ENCODE data around the gene SDCBP2. TPM values are rescaled to one million over a fixed set of nuclear protein-coding genes. Genes with fewer than 3 reads are reported as not detected.
A peak's percentile ranks its signal among the peaks of the same experiment; 100 is the strongest.

Gene SDCBP2
- total RNA-seq, 1 donor from 2014 or later: 4.0 TPM

DNA sequence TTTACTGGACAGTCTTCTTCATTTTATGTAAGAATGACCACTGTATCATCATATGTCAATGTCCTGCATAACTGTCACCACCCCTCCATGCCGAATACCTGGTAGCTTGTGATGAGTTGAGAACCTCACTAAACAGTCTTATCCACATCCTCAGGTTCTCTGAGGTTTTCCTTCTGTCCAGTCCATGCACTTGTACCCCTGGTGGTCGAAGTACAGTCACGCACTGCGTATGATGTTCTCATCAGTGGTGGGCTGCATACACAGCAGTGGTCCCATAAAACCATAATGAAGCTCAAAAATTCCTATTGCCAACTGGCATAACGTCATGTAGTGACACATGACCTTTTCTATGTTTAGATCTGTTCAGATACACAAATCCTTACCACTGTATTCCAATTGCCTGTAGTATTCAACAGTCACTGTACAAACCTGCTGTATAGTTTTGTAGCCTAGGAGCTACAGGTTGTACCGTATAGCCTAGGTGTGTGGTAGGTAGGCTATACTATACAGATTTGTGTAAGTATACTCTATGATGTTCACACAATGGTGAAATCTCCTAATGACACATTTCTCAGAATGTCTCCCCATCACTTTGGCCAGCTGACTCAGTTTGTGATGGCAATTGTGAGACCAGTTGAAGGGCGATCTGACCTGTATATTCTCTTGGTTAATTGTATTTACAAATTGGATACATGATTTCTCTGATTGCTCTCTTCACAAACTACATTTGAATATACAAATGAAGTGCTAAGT, 31.3 kb upstream of the SDCBP2 start:
- peaks cover 10% of the 10 kb centered on the region for H3K4me1 Mint-ChIP-seq (ENCODE audit: low read depth, unreplicated experiment)
- peaks cover 3% of the 10 kb centered on the region for H3K27me3 Mint-ChIP-seq (ENCODE audit: unreplicated experiment)
- TF ChIP-seq, protein P1, sequence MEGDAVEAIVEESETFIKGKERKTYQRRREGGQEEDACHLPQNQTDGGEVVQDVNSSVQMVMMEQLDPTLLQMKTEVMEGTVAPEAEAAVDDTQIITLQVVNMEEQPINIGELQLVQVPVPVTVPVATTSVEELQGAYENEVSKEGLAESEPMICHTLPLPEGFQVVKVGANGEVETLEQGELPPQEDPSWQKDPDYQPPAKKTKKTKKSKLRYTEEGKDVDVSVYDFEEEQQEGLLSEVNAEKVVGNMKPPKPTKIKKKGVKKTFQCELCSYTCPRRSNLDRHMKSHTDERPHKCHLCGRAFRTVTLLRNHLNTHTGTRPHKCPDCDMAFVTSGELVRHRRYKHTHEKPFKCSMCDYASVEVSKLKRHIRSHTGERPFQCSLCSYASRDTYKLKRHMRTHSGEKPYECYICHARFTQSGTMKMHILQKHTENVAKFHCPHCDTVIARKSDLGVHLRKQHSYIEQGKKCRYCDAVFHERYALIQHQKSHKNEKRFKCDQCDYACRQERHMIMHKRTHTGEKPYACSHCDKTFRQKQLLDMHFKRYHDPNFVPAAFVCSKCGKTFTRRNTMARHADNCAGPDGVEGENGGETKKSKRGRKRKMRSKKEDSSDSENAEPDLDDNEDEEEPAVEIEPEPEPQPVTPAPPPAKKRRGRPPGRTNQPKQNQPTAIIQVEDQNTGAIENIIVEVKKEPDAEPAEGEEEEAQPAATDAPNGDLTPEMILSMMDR (IDR thresholded peaks at IDR 0.05; ENCODE audit: partially characterized antibody, unreplicated experiment): peak; percentile 44
- DNase-seq: no peak
- H3K9me3 Mint-ChIP-seq (ENCODE audit: unreplicated experiment): peaks cover 9% of the 10 kb centered on the region
- peaks cover 19% of the 10 kb centered on the region for H3K36me3 Mint-ChIP-seq (ENCODE audit: unreplicated experiment)
- no peak overlapping the region for H3K4me3 Mint-ChIP-seq (ENCODE audit: unreplicated experiment)
- no peak overlapping the region for H3K27ac Mint-ChIP-seq (ENCODE audit: unreplicated experiment)

DNA sequence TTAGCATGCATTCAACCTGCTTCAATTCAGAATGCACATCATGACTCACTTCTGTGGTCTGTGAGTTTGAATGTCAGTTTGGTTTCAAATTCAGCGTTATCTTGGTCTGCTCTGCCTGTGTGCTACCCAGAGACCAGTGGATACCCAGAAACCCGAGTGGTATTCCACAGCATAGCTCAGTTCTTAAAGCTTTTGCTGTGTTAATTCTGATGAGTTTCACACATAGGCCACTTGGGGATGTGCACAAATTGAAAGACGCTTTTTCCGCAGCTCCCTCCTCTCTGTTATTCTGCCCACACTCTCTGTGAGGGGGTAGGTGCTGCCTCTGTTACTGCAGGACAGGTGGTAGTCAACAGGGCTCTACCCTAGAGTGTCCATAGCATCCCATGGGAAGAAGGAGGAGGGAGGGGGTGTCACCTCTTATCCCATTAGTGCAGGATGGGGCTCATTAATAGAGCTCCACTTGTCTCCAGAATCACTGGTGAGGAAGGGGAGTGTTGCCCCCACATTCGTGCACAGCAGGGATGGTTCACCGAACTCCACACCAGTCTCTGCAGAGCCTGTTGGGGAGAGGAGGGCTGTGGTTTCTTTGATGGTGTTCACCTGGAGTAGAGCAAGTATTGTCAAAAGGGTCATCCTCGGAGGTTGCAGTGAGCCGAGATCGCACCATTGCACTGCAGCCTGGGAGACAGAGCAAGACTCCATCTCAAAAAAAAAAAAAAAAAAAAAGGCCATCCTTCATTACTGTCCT, 29.2 kb upstream of the SDCBP2 start:
- Mint-ChIP-seq H3K27me3 (ENCODE audit: unreplicated experiment) (peaks cover 2% of the 10 kb centered on the region), H3K4me3 (ENCODE audit: unreplicated experiment) (no peak overlapping the region), H3K4me1 (ENCODE audit: low read depth, unreplicated experiment) (peaks cover 4% of the 10 kb centered on the region), H3K27ac (ENCODE audit: unreplicated experiment) (peak overlapping the region; percentile 28), H3K9me3 (ENCODE audit: unreplicated experiment) (peaks cover 9% of the 10 kb centered on the region), H3K36me3 (ENCODE audit: unreplicated experiment) (peaks cover 40% of the 10 kb centered on the region)
- TF ChIP-seq, protein P1 (IDR thresholded peaks at IDR 0.05; ENCODE audit: partially characterized antibody, unreplicated experiment): no peak
- no peak for DNase-seq

DNA sequence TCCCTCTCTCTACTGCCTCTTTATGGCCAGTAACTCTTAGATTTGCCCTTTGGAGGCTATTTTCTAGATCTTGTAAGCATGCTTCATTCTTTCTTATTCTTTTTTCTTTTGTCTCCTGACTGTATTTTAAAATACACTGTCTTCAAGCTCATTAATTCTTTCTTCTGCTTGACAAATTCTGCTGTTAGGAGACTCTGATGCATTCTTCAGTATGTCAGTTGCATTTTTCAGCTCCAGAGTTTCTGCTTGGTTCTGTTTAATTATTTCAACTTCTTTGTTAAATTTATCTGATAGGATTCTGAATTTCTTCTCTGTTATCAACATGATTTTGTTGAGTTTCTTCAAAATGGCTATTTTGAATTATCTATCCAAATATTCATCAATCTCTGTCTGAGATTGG, 25.0 kb upstream of the SDCBP2 start:
- H3K4me1 Mint-ChIP-seq (ENCODE audit: low read depth, unreplicated experiment): peaks cover 1% of the 10 kb centered on the region
- H3K4me3 Mint-ChIP-seq (ENCODE audit: unreplicated experiment): no peak overlapping the region
- peaks cover 60% of the 10 kb centered on the region for H3K36me3 Mint-ChIP-seq (ENCODE audit: unreplicated experiment)
- peaks cover 15% of the 10 kb centered on the region for H3K9me3 Mint-ChIP-seq (ENCODE audit: unreplicated experiment)
- no peak for DNase-seq
- H3K27ac Mint-ChIP-seq (ENCODE audit: unreplicated experiment): no peak overlapping the region
- TF ChIP-seq, protein P1 (IDR thresholded peaks at IDR 0.05; ENCODE audit: partially characterized antibody, unreplicated experiment): no peak
- no peaks in the 10 kb centered on the region for H3K27me3 Mint-ChIP-seq (ENCODE audit: unreplicated experiment)

DNA sequence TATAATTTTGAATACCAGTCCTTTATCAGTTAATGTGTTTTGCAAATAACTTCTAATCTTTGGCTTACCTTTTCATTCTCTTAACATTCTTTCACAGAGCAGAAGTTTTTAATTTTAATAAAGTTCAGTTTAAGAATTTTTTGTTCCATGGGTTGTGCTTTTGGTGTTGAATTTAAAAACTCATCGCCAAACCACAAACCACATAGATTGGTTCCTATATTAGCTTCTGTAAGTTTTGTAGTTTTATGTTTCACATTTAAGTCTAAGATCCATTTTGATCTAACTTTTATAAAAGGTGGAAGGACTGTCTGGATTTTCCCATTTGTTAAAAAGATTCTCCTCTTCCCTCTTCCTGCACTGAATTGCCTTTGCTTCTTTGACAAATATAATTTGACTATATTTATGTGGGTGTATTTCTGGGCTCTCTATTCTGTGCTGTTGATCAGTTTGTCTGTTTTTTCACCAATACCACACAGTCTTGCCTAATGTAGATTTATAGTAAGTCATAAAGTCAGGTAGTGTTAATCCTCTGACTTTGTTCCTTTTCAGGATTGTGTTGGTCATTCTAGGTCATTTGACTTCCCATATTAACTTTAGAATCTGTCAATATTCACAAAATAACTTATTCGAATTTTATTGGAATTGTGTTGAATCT, 17.5 kb upstream of the SDCBP2 start:
- TF ChIP-seq, protein P1 (IDR thresholded peaks at IDR 0.05; ENCODE audit: partially characterized antibody, unreplicated experiment): no peak
- Mint-ChIP-seq H3K36me3 (ENCODE audit: unreplicated experiment) (peaks cover 26% of the 10 kb centered on the region), H3K4me3 (ENCODE audit: unreplicated experiment) (no peak overlapping the region), H3K9me3 (ENCODE audit: unreplicated experiment) (peaks cover 9% of the 10 kb centered on the region), H3K27ac (ENCODE audit: unreplicated experiment) (no peak overlapping the region), H3K27me3 (ENCODE audit: unreplicated experiment) (peaks cover 9% of the 10 kb centered on the region), H3K4me1 (ENCODE audit: low read depth, unreplicated experiment) (peaks cover 13% of the 10 kb centered on the region)
- DNase-seq: no peak
